ENCODE measurements around the gene DSN1. TPM values are rescaled to one million over a fixed set of nuclear protein-coding genes. Genes with fewer than 3 reads are reported as not detected.
A peak's percentile ranks its signal among the peaks of the same experiment; 100 is the strongest.

DSN1 gene
- total RNA-seq, 1 experiment from 2014 or later: 27.2 TPM

DNA sequence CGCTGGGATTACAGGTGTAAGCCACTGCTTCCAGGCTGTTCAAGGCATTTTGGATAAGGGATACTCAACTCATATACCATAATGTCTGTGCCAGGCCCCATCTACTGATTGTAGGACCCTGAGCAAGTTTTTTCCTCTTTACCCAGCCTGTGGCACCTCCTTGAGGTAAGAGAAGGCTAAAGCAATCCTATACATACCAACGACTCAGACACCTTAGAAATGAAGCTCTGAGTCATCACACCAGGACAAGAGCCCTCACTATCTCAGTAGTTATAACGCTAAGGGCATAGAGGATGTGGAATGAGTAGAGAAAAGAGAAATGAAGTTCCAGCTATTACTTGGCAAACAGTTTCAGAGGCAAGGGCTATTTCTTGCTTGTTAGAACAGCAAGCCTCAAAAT lies 44.6 kb downstream of the DSN1 start:
- DNase-seq (ENCODE audit: low read depth, low spot score) (no peak), ATAC-seq (peak; percentile 72; the same call in 1 of the 2 replicates)
- in situ Hi-C loops (cut with HindIII; ENCODE audit: low pct_unique_long_range_greater_than_20kb, low sequenced_read_pairs) (no loop called here), intact Hi-C loops (cut with micrococcal nuclease; ENCODE audit: unreplicated experiment) (no loop called here)
- no peaks in the 10 kb centered on the region for H3K27me3 ChIP-seq (ENCODE audit: control insufficient read depth, insufficient read depth, low read length)
- H3K36me3 ChIP-seq (ENCODE audit: control insufficient read depth, insufficient read depth, low read length): no peaks in the 10 kb centered on the region
- H3K4me3 ChIP-seq (ENCODE audit: low read depth in 2 of 2, low read length in 2 of 2): no peak overlapping the region
- BruUV-seq (replicated peaks): no TSS peak
- H3K4me1 ChIP-seq (ENCODE audit: control insufficient read depth, insufficient read depth, low read length): no peaks in the 10 kb centered on the region
- POLR2A ChIA-PET: no interaction called here
- TF ChIP-seq, protein P1, sequence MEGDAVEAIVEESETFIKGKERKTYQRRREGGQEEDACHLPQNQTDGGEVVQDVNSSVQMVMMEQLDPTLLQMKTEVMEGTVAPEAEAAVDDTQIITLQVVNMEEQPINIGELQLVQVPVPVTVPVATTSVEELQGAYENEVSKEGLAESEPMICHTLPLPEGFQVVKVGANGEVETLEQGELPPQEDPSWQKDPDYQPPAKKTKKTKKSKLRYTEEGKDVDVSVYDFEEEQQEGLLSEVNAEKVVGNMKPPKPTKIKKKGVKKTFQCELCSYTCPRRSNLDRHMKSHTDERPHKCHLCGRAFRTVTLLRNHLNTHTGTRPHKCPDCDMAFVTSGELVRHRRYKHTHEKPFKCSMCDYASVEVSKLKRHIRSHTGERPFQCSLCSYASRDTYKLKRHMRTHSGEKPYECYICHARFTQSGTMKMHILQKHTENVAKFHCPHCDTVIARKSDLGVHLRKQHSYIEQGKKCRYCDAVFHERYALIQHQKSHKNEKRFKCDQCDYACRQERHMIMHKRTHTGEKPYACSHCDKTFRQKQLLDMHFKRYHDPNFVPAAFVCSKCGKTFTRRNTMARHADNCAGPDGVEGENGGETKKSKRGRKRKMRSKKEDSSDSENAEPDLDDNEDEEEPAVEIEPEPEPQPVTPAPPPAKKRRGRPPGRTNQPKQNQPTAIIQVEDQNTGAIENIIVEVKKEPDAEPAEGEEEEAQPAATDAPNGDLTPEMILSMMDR (IDR thresholded peaks at IDR 0.05): no peak
- no peak for TF ChIP-seq TCF7L2 (IDR thresholded peaks at IDR 0.05; ENCODE audit: low read depth, low read length)
- no peak for TF ChIP-seq SIN3A (IDR thresholded peaks at IDR 0.05; ENCODE audit: borderline replicate concordance, insufficient read depth, low read depth, low read length)
- no peak for TF ChIP-seq POLR2AphosphoS5 (IDR thresholded peaks at IDR 0.05; ENCODE audit: low read depth, low read length)
- no peak for TF ChIP-seq REST (IDR thresholded peaks at IDR 0.05; ENCODE audit: insufficient read depth in 1 of 2, low read depth in 2 of 2, low read length in 1 of 2)
- no peak overlapping the region for H3K27ac ChIP-seq (ENCODE audit: low read length)
- CTCF ChIA-PET: interaction anchor here (0.5 to 1.1 kb wide), 4 partner anchors 26 to 225 kb away, joined by 3 to 4 read pairs (median 4); no protein-coding TSS in a partner anchor
- no peaks in the 10 kb centered on the region for H3K9me3 ChIP-seq (ENCODE audit: control insufficient read depth, insufficient read depth, low read depth, low read length)

DNA sequence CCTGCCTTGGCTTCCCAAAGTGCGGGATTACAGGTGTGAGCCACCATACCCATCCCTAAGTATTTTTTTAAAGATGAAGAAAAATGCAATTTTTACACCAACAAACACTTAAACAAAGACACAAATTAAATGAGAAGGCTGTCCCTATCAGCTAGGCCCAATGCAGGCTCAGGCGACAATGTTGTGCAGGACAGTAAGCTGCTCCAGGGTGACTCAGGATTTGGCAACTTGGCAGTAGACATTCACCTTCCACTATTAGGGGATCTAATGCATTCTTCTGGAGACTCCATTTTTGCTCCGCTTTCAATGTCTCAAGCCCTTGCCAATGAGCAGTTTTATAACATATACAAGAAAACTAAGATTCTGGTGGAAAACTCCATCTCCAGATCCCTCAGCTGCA lies 47.4 kb downstream of the DSN1 start:
- H3K4me3 ChIP-seq (ENCODE audit: low read depth in 2 of 2, low read length in 2 of 2): no peak overlapping the region
- H3K9me3 ChIP-seq (ENCODE audit: control insufficient read depth, insufficient read depth, low read depth, low read length): no peaks in the 10 kb centered on the region
- DNase-seq (ENCODE audit: low read depth, low spot score) (no peak), ATAC-seq (no peak; the same call in 1 of the 2 replicates)
- no peaks in the 10 kb centered on the region for H3K27me3 ChIP-seq (ENCODE audit: control insufficient read depth, insufficient read depth, low read length)
- BruUV-seq (replicated peaks): no TSS peak
- in situ Hi-C loops (cut with HindIII; ENCODE audit: low pct_unique_long_range_greater_than_20kb, low sequenced_read_pairs): no loop called here
- POLR2A ChIA-PET: interaction anchor here (0.6 to 0.7 kb wide), 2 partner anchors 34 to 524 kb away, joined by 3 read pairs; no protein-coding TSS in a partner anchor
- CTCF ChIA-PET: no interaction called here
- intact Hi-C loops (cut with micrococcal nuclease; ENCODE audit: unreplicated experiment): no loop called here
- no peak overlapping the region for H3K27ac ChIP-seq (ENCODE audit: low read length)
- H3K36me3 ChIP-seq (ENCODE audit: control insufficient read depth, insufficient read depth, low read length): no peaks in the 10 kb centered on the region
- TF ChIP-seq TCF7L2 (IDR thresholded peaks at IDR 0.05; ENCODE audit: low read depth, low read length) (no peak), POLR2AphosphoS5 (IDR thresholded peaks at IDR 0.05; ENCODE audit: low read depth, low read length) (no peak), SIN3A (IDR thresholded peaks at IDR 0.05; ENCODE audit: borderline replicate concordance, insufficient read depth, low read depth, low read length) (no peak)
- TF ChIP-seq, protein P1 (IDR thresholded peaks at IDR 0.05): no peak
- H3K4me1 ChIP-seq (ENCODE audit: control insufficient read depth, insufficient read depth, low read length): no peaks in the 10 kb centered on the region

All from Panc1 (cell line).